ENCODE data around the gene TEC. TPM values are rescaled to one million over a fixed set of nuclear protein-coding genes. Genes with fewer than 3 reads are reported as not detected.

The TEC gene
- total RNA-seq, 1 experiment from 2014 or later: 0.67 TPM

GRCh38 chr4:48255072-48255958 is 14.3 kb downstream of the TEC start:
- no TSS peak for BruUV-seq (replicated peaks)
- DNase-seq (ENCODE audit: low read depth, low spot score) (no peak), ATAC-seq (no peak)
- TF ChIP-seq TCF7L2 (IDR thresholded peaks at IDR 0.05; ENCODE audit: low read depth, low read length): no peak
- no peak overlapping the region for H3K27ac ChIP-seq (ENCODE audit: low read length)
- H3K4me1 ChIP-seq (ENCODE audit: control insufficient read depth, insufficient read depth, low read length): no peaks in the 10 kb centered on the region
- in situ Hi-C loops (cut with HindIII; ENCODE audit: low pct_unique_long_range_greater_than_20kb, low sequenced_read_pairs) (no loop called here), intact Hi-C loops (cut with micrococcal nuclease; ENCODE audit: unreplicated experiment) (no loop called here)
- ChIA-PET CTCF (interaction anchor here (0.6 kb wide), 1 partner anchor 147 kb away, joined by 3 read pairs; no protein-coding TSS in a partner anchor), POLR2A (no interaction called here)
- no peak overlapping the region for H3K4me3 ChIP-seq (ENCODE audit: low read depth in 2 of 2, low read length in 2 of 2)
- H3K27me3 ChIP-seq (ENCODE audit: control insufficient read depth, insufficient read depth, low read length): no peaks in the 10 kb centered on the region
- H3K36me3 ChIP-seq (ENCODE audit: control insufficient read depth, insufficient read depth, low read length): no peaks in the 10 kb centered on the region
- no peaks in the 10 kb centered on the region for H3K9me3 ChIP-seq (ENCODE audit: control insufficient read depth, insufficient read depth, low read depth, low read length)

- CTCF ChIA-PET: no interaction called here
- POLR2A ChIA-PET: no interaction called here
- Histone ChIP-seq H3K27ac (ENCODE audit: low read length) (no peak overlapping the region), H3K9me3 (ENCODE audit: control insufficient read depth, insufficient read depth, low read depth, low read length) (no peaks in the 10 kb centered on the region), H3K4me1 (ENCODE audit: control insufficient read depth, insufficient read depth, low read length) (no peaks in the 10 kb centered on the region), H3K36me3 (ENCODE audit: control insufficient read depth, insufficient read depth, low read length) (no peaks in the 10 kb centered on the region), H3K27me3 (ENCODE audit: control insufficient read depth, insufficient read depth, low read length) (no peaks in the 10 kb centered on the region), H3K4me3 (ENCODE audit: low read depth in 2 of 2, low read length in 2 of 2) (no peak overlapping the region)
- intact Hi-C loops (cut with micrococcal nuclease; ENCODE audit: unreplicated experiment) (no loop called here), in situ Hi-C loops (cut with HindIII; ENCODE audit: low pct_unique_long_range_greater_than_20kb, low sequenced_read_pairs) (no loop called here)
- TF ChIP-seq CTCF (IDR thresholded peaks at IDR 0.05): no peak
- TF ChIP-seq REST (IDR thresholded peaks at IDR 0.05; ENCODE audit: insufficient read depth in 1 of 2, low read depth in 2 of 2, low read length in 1 of 2): no peak
- TF ChIP-seq SIN3A (IDR thresholded peaks at IDR 0.05; ENCODE audit: borderline replicate concordance, insufficient read depth, low read depth, low read length): no peak
- no peak for TF ChIP-seq POLR2AphosphoS5 (IDR thresholded peaks at IDR 0.05; ENCODE audit: low read depth, low read length)
- TF ChIP-seq TCF7L2 (IDR thresholded peaks at IDR 0.05; ENCODE audit: low read depth, low read length): no peak
- BruUV-seq (replicated peaks): no TSS peak
- no peak for ATAC-seq
- no peak for DNase-seq (ENCODE audit: low read depth, low spot score)
Observed at GRCh38 chr4:48254381-48255071, 15.1 kb downstream of the TEC start.

- H3K4me3 ChIP-seq (ENCODE audit: low read depth in 2 of 2, low read length in 2 of 2): no peak overlapping the region
- in situ Hi-C loops (cut with HindIII; ENCODE audit: low pct_unique_long_range_greater_than_20kb, low sequenced_read_pairs) (no loop called here), intact Hi-C loops (cut with micrococcal nuclease; ENCODE audit: unreplicated experiment) (no loop called here)
- no TSS peak for BruUV-seq (replicated peaks)
- no peaks in the 10 kb centered on the region for H3K4me1 ChIP-seq (ENCODE audit: control insufficient read depth, insufficient read depth, low read length)
- no peaks in the 10 kb centered on the region for H3K36me3 ChIP-seq (ENCODE audit: control insufficient read depth, insufficient read depth, low read length)
- TF ChIP-seq POLR2AphosphoS5 (IDR thresholded peaks at IDR 0.05; ENCODE audit: low read depth, low read length) (no peak), SIN3A (IDR thresholded peaks at IDR 0.05; ENCODE audit: borderline replicate concordance, insufficient read depth, low read depth, low read length) (no peak), REST (IDR thresholded peaks at IDR 0.05; ENCODE audit: insufficient read depth in 1 of 2, low read depth in 2 of 2, low read length in 1 of 2) (no peak), CTCF (IDR thresholded peaks at IDR 0.05) (no peak), TCF7L2 (IDR thresholded peaks at IDR 0.05; ENCODE audit: low read depth, low read length) (no peak)
- no peaks in the 10 kb centered on the region for H3K27me3 ChIP-seq (ENCODE audit: control insufficient read depth, insufficient read depth, low read length)
- H3K9me3 ChIP-seq (ENCODE audit: control insufficient read depth, insufficient read depth, low read depth, low read length): no peaks in the 10 kb centered on the region
- POLR2A ChIA-PET: no interaction called here
- ATAC-seq (no peak), DNase-seq (ENCODE audit: low read depth, low spot score) (no peak)
- CTCF ChIA-PET: no interaction called here
- H3K27ac ChIP-seq (ENCODE audit: low read length): no peak overlapping the region
Observed at GRCh38 chr4:48252313-48252712, 17.3 kb downstream of the TEC start.

Data from Panc1 (cell line).